CD8-positive, alpha-beta memory T cell (primary cell): ENCODE data around the gene NUP85. TPM values are rescaled to one million over a fixed set of nuclear protein-coding genes. Genes with fewer than 3 reads are reported as not detected.

Experiments used
- CTCF ChIA-PET: fragments of 350-600 bp; sonication (Branson Sonifier 250); formaldehyde crosslinking; loops from one replicate; lab custom pipeline; 2021; ENCODE audit warnings: antibody characterized with exemption; lab: Charles Lee
- POLR2A ChIA-PET: fragments of 350-600 bp; sonication (Branson Sonifier 250); formaldehyde crosslinking; loops from one replicate; lab custom pipeline; 2021; ENCODE audit warnings: antibody characterized with exemption; lab: Charles Lee
- DNase-seq, 5 donors: peaks; one replicate each; pipeline versions ENCODE4 v3.0.0 to v3.0.0-alpha.2; 2020 to 2022; ENCODE audit warnings: mixed read lengths in 1 of 5
- H3K27ac ChIP-seq: one replicate; pipeline ENCODE4 v1.7.0; 2013; ENCODE audit warnings: low read depth, mild to moderate bottlenecking, low read length, moderate library complexity
- H3K27me3 ChIP-seq: 2 replicates; pipeline ENCODE4 v1.7.0; 2013; ENCODE audit warnings: low read length, mild to moderate bottlenecking; ENCODE audit not compliant: insufficient read depth, poor library complexity, severe bottlenecking
- H3K36me3 ChIP-seq: 2 replicates; pipeline ENCODE4 v1.7.0; 2013; ENCODE audit warnings: mild to moderate bottlenecking, low read length, moderate library complexity; ENCODE audit not compliant: insufficient read depth
- H3K4me1 ChIP-seq: 2 replicates; pipeline ENCODE4 v1.7.0; 2013; ENCODE audit warnings: mild to moderate bottlenecking, low read length, moderate library complexity; ENCODE audit not compliant: insufficient read depth
- H3K4me3 ChIP-seq: 2 replicates; pipeline ENCODE4 v1.7.0; 2013; ENCODE audit warnings: mild to moderate bottlenecking, low read length
- H3K9me3 ChIP-seq: 2 replicates; pipeline ENCODE4 v1.7.0; 2013; ENCODE audit warnings: mild to moderate bottlenecking, low read length
- H3K27ac Mint-ChIP-seq, 8 donors: one replicate each; pipeline ENCODE4 v1.8.0; 2020 to 2021; ENCODE audit warnings: mixed read lengths in 8 of 8, mild to moderate bottlenecking in 6 of 8, inconsistent platforms in 3 of 8, moderate library complexity in 3 of 8
- H3K27me3 Mint-ChIP-seq, 2 donors: one replicate each; pipeline ENCODE4 v1.8.0; 2020 to 2021; ENCODE audit warnings: mixed read lengths in 2 of 2, mild to moderate bottlenecking in 1 of 2, moderate library complexity in 1 of 2
- H3K36me3 Mint-ChIP-seq, 3 donors: one replicate each; pipeline ENCODE4 v1.8.0; 2020 to 2021; ENCODE audit warnings: mixed read lengths in 3 of 3, inconsistent platforms in 1 of 3, mild to moderate bottlenecking in 1 of 3
- H3K4me1 Mint-ChIP-seq, 3 donors: one replicate each; pipeline ENCODE4 v1.8.0; 2020 to 2021; ENCODE audit warnings: mixed read lengths in 3 of 3, inconsistent platforms in 1 of 3, mild to moderate bottlenecking in 1 of 3
- H3K4me3 Mint-ChIP-seq, 7 donors: one replicate each; pipeline ENCODE4 v1.8.0; 2020 to 2021; ENCODE audit warnings: mixed read lengths in 7 of 7, mild to moderate bottlenecking in 6 of 7, moderate library complexity in 4 of 7, inconsistent platforms in 2 of 7
- H3K9me3 Mint-ChIP-seq, 5 donors: one replicate each; pipeline ENCODE4 v1.8.0; 2020 to 2022; ENCODE audit warnings: mixed read lengths in 5 of 5, mild to moderate bottlenecking in 3 of 5, moderate library complexity in 2 of 5, inconsistent platforms in 1 of 5
- polyA plus RNA-seq: library from polyadenylated mRNA; unstranded; fragments of 300-500 nt; fragmentation: Illumina TruSeq; gene quantifications from one replicate; pipeline ENCODE4 v1.2.3, GENCODE V29; 2021
- total RNA-seq, 2 experiments: library from RNA; stranded (reverse); gene quantifications; one replicate each; pipeline ENCODE4 v1.2.3, GENCODE V29; 2021

The NUP85 gene
- total and polyA plus RNA-seq, 3 experiments from 2014 or later = 39.0 to 152 (median 147) TPM

DNA sequence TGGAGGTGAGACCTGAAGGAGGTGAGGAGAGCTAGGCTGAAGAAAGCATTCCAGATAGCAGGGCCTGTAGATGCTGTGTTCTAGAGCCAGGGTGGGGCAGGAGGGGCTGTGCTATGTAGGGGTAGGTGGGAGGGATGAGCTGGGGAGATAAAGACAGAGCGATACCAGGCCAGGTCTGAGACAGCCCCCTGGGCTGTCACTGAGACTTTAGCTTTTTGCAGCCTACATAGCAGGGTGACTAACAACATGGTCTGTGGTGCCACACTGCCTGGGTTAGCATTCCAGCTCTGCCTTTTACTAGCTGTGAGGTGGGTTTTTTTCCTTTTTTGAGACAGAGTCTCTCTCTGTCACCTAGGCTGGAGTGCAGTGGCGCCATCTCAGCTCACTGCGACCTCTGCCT is 14.3 kb downstream of the NUP85 start:
- peaks cover 12 to 72% (median 16%) of the 10 kb centered on the region in 3 donors for H3K36me3 Mint-ChIP-seq
- Histone ChIP-seq H3K27me3 (no peaks in the 10 kb centered on the region), H3K27ac (no peak overlapping the region), H3K4me3 (no peak overlapping the region), H3K9me3 (no peaks in the 10 kb centered on the region), H3K36me3 (peaks cover 43% of the 10 kb centered on the region), H3K4me1 (no peaks in the 10 kb centered on the region)
- no peaks in the 10 kb centered on the region for H3K9me3 Mint-ChIP-seq
- H3K27me3 Mint-ChIP-seq = no peaks in the 10 kb centered on the region
- H3K27ac Mint-ChIP-seq = peak overlapping the region in 2 of 8 donors; percentile 4 to 69
- ChIA-PET POLR2A (interaction anchor here (0.9 kb wide), 1 partner anchor 27 kb away, joined by 4 read pairs; no protein-coding TSS in a partner anchor), CTCF (interaction anchor here (1.2 to 1.4 kb wide), 2 partner anchors 18 to 20 kb away, joined by 4 read pairs; no protein-coding TSS in a partner anchor)
- peaks cover 0 to 7% (median 0%) of the 10 kb centered on the region in 3 donors for H3K4me1 Mint-ChIP-seq
- no peak for DNase-seq
- H3K4me3 Mint-ChIP-seq = no peak overlapping the region

GRCh38 chr17:75225016-75225415 is 19.5 kb downstream of the NUP85 start:
- POLR2A ChIA-PET = no interaction called here
- no peaks in the 10 kb centered on the region for H3K9me3 ChIP-seq
- H3K4me1 ChIP-seq = no peaks in the 10 kb centered on the region
- DNase-seq = no peak
- Mint-ChIP-seq H3K27me3 (no peaks in the 10 kb centered on the region), H3K36me3 (peaks cover 5 to 73% (median 7%) of the 10 kb centered on the region in 3 donors), H3K9me3 (no peaks in the 10 kb centered on the region), H3K4me1 (peaks cover 0 to 4% (median 0%) of the 10 kb centered on the region in 3 donors), H3K27ac (peak overlapping the region in 1 of 8 donors; percentile 88), H3K4me3 (no peak overlapping the region)
- H3K36me3 ChIP-seq = peaks cover 48% of the 10 kb centered on the region
- no peak overlapping the region for H3K27ac ChIP-seq
- H3K27me3 ChIP-seq = no peaks in the 10 kb centered on the region
- CTCF ChIA-PET = interaction anchor here (1.1 kb wide), 1 partner anchor 53 kb away, joined by 3 read pairs; no protein-coding TSS in a partner anchor
- H3K4me3 ChIP-seq = no peak overlapping the region

DNA sequence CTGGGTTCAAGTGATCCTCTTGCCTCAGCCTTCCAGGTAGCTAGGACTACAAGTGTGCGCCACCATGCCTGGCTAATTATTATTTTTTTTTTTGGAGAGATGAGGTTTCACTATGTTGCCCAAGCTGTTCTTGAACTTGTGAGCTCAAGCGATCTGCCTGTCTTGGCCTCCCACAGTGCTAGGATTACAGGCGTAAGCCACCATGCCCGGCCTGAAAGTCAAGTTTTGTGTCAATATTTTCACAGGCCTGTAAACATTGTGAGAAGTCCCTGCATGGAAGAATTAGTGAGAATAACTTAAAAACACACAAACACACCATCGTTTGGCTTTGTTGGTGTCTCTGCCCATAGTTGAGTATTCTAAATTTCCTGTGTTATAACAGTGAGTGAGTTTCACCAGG is 22.2 kb downstream of the NUP85 start:
- CTCF ChIA-PET = no interaction called here
- DNase-seq = no peak
- Mint-ChIP-seq H3K9me3 (no peaks in the 10 kb centered on the region), H3K4me1 (no peaks in the 10 kb centered on the region), H3K27me3 (no peaks in the 10 kb centered on the region), H3K36me3 (peaks cover 0 to 81% (median 7%) of the 10 kb centered on the region in 3 donors), H3K4me3 (no peak overlapping the region), H3K27ac (no peak overlapping the region)
- Histone ChIP-seq H3K36me3 (peaks cover 58% of the 10 kb centered on the region), H3K27me3 (no peaks in the 10 kb centered on the region), H3K4me3 (no peak overlapping the region), H3K4me1 (no peaks in the 10 kb centered on the region), H3K9me3 (no peaks in the 10 kb centered on the region), H3K27ac (no peak overlapping the region)
- POLR2A ChIA-PET = interaction anchor here (0.7 kb wide), 1 partner anchor 291 kb away, joined by 3 read pairs; no protein-coding TSS in a partner anchor

- Histone ChIP-seq H3K27ac (no peak overlapping the region), H3K4me3 (no peak overlapping the region), H3K27me3 (no peaks in the 10 kb centered on the region), H3K9me3 (no peaks in the 10 kb centered on the region), H3K36me3 (peaks cover 61% of the 10 kb centered on the region), H3K4me1 (no peaks in the 10 kb centered on the region)
- Mint-ChIP-seq H3K4me3 (no peak overlapping the region), H3K27me3 (no peaks in the 10 kb centered on the region), H3K4me1 (no peaks in the 10 kb centered on the region), H3K9me3 (no peaks in the 10 kb centered on the region), H3K27ac (peak overlapping the region in 3 of 8 donors; percentile 18 to 91 (median 69)), H3K36me3 (peaks cover 0 to 83% (median 7%) of the 10 kb centered on the region in 3 donors)
- ChIA-PET CTCF (interaction anchor here (0.8 kb wide), 1 partner anchor 27 kb away, joined by 3 read pairs; no protein-coding TSS in a partner anchor), POLR2A (no interaction called here)
- DNase-seq = no peak
Measured at GRCh38 chr17:75228305-75228704, 22.8 kb downstream of the NUP85 start.

DNA sequence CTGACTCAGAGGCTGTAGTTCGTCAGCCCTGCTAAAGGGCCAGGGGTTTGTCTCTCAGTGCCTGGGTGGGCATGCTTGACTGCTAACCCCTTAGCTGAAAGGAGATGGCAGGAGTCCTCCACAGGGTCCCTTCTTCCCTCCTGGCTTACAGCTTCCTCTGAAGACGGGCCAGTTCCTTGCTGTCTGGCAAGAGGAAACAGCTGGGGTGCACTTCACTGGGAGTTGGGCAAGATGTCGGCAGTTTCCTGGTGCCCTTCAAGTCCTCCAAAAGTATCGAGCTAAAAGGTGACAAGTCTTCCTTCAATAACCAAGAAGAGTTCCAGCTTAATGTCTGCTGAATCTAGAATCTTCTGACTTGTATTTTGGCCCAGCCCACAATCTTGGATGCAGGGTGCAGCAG is 23.4 kb downstream of the NUP85 start:
- H3K27ac ChIP-seq = no peak overlapping the region
- CTCF ChIA-PET = interaction anchor here (0.8 to 1.6 kb wide), 3 partner anchors 9 to 268 kb away, joined by 3 to 5 read pairs (median 4); no protein-coding TSS in a partner anchor
- Mint-ChIP-seq H3K36me3 (peaks cover 0 to 81% (median 7%) of the 10 kb centered on the region in 3 donors), H3K27ac (no peak overlapping the region), H3K27me3 (no peaks in the 10 kb centered on the region), H3K4me1 (no peaks in the 10 kb centered on the region), H3K4me3 (no peak overlapping the region), H3K9me3 (no peaks in the 10 kb centered on the region)
- H3K27me3 ChIP-seq = no peaks in the 10 kb centered on the region
- H3K4me1 ChIP-seq = no peaks in the 10 kb centered on the region
- H3K36me3 ChIP-seq = peaks cover 61% of the 10 kb centered on the region
- DNase-seq = no peak
- POLR2A ChIA-PET = interaction anchor here (1.1 kb wide), 1 partner anchor 13 kb away, joined by 3 read pairs; no protein-coding TSS in a partner anchor
- H3K4me3 ChIP-seq = no peak overlapping the region
- no peaks in the 10 kb centered on the region for H3K9me3 ChIP-seq

DNA sequence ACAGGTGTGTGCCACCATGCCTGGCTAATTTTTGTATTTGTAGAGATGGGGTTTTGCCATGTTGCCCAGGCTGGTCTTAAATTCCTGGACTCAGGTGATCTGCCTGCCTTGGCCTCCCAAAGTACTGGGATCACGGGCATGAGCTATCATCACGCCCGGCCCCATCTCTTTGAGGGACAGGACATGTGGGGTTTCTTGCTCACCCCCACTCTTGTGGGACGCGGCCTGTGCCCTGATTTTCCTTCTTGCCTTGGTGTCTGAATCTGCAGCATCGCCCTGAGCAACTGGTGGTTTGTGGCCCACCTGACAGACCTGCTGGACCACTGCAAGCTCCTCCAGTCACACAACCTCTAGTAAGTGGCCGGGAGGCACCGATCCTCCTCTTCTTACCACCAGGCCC is 25.6 kb downstream of the NUP85 start:
- Mint-ChIP-seq H3K4me3 (no peak overlapping the region), H3K27ac (peak overlapping the region in 1 of 8 donors; percentile 35), H3K27me3 (no peaks in the 10 kb centered on the region), H3K4me1 (no peaks in the 10 kb centered on the region), H3K9me3 (no peaks in the 10 kb centered on the region), H3K36me3 (peaks cover 0 to 82% (median 8%) of the 10 kb centered on the region in 3 donors)
- H3K27me3 ChIP-seq = no peaks in the 10 kb centered on the region
- ChIA-PET CTCF (interaction anchor here (1.0 to 1.5 kb wide), 4 partner anchors 9 to 117 kb away, joined by 3 to 4 read pairs (median 4); no protein-coding TSS in a partner anchor), POLR2A (no interaction called here)
- H3K27ac ChIP-seq = no peak overlapping the region
- no peaks in the 10 kb centered on the region for H3K9me3 ChIP-seq
- DNase-seq = no peak
- no peaks in the 10 kb centered on the region for H3K4me1 ChIP-seq
- peaks cover 59% of the 10 kb centered on the region for H3K36me3 ChIP-seq
- H3K4me3 ChIP-seq = no peak overlapping the region

DNA sequence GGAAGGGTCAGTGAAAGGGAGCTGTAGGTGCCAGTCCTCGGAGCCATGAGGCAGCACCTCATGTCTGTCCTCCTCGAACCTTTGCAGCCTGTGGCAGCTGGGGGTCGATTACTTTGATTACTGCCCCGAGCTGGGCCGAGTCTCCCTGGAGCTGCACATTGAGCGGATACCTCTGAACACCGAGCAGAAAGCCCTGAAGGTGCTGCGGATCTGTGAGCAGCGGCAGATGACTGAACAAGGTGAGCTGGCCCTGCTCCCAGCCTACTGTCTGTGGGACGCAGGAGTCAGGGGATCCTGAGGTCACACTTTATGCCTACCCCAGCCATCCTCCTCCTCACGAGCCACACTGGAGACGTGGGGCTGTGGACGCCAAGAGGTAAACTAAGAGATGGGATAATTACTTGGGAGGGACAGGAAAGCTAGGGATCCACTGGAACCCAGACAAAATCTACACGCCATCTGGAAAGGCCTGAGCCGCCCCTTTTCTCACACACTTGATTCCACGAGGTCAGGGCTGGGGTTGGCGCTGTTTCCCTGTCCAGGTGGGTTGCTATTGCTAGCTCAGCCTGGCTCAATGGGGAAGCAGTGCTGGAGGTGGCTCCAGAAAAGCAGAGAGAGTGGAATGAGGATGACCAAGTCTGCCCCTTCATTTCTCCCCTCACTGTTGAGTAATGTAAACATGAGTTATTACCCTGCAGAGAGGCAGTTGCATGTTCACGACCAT is 26.4 kb downstream of the NUP85 start:
- Histone ChIP-seq H3K27ac (no peak overlapping the region), H3K36me3 (peaks cover 58% of the 10 kb centered on the region), H3K27me3 (no peaks in the 10 kb centered on the region), H3K4me1 (no peaks in the 10 kb centered on the region), H3K9me3 (no peaks in the 10 kb centered on the region), H3K4me3 (no peak overlapping the region)
- POLR2A ChIA-PET = no interaction called here
- H3K36me3 Mint-ChIP-seq = peaks cover 0 to 82% (median 11%) of the 10 kb centered on the region in 3 donors
- no peaks in the 10 kb centered on the region for H3K4me1 Mint-ChIP-seq
- H3K27me3 Mint-ChIP-seq = no peaks in the 10 kb centered on the region
- H3K27ac Mint-ChIP-seq = peak overlapping the region in 2 of 8 donors; percentile 3 to 36
- no peak for DNase-seq
- no peak overlapping the region for H3K4me3 Mint-ChIP-seq
- CTCF ChIA-PET = interaction anchor here (1.0 to 1.3 kb wide), 2 partner anchors 10 to 118 kb away, joined by 4 read pairs; no protein-coding TSS in a partner anchor
- no peaks in the 10 kb centered on the region for H3K9me3 Mint-ChIP-seq

- H3K4me1 ChIP-seq = no peaks in the 10 kb centered on the region
- H3K27me3 ChIP-seq = no peaks in the 10 kb centered on the region
- peak overlapping the region in 1 of 8 donors; percentile 50 for H3K27ac Mint-ChIP-seq
- DNase-seq = no peak
- H3K4me3 ChIP-seq = no peak overlapping the region
- no peaks in the 10 kb centered on the region for H3K4me1 Mint-ChIP-seq
- ChIA-PET POLR2A (no interaction called here), CTCF (no interaction called here)
- no peak overlapping the region for H3K4me3 Mint-ChIP-seq
- peaks cover 59% of the 10 kb centered on the region for H3K36me3 ChIP-seq
- peaks cover 0 to 85% (median 11%) of the 10 kb centered on the region in 3 donors for H3K36me3 Mint-ChIP-seq
- H3K9me3 Mint-ChIP-seq = no peaks in the 10 kb centered on the region
- H3K9me3 ChIP-seq = no peaks in the 10 kb centered on the region
- no peaks in the 10 kb centered on the region for H3K27me3 Mint-ChIP-seq
- H3K27ac ChIP-seq = no peak overlapping the region
Measured at GRCh38 chr17:75232786-75233185, 27.3 kb downstream of the NUP85 start.
